GM12875 (cell line): ENCODE measurements around the gene TGFBR3.

Experiments
- H3K4me3 ChIP-seq: one replicate; pipeline ENCODE4 v1.5.1; 2011; ENCODE audit warnings: low read depth, low read length, control low read depth
- CTCF ChIP-seq: IDR thresholded peaks from 2 replicates; pipeline ENCODE4 v1.5.1; 2011; ENCODE audit warnings: low read depth, mild to moderate bottlenecking, control low read depth, inconsistent platforms, low read length, moderate library complexity, borderline replicate concordance; ENCODE audit not compliant: insufficient read depth

Gene TGFBR3

GRCh38 chr1:91745640-91746373 lies 140.1 kb downstream of the TGFBR3 start:
- H3K4me3 ChIP-seq = no peak overlapping the region
- no peak for TF ChIP-seq CTCF

GRCh38 chr1:91744953-91745639 lies 140.9 kb downstream of the TGFBR3 start:
- no peak for TF ChIP-seq CTCF
- H3K4me3 ChIP-seq = no peak overlapping the region

- TF ChIP-seq CTCF = no peak
- H3K4me3 ChIP-seq = no peak overlapping the region
Observed at GRCh38 chr1:91742848-91743292, 143.1 kb downstream of the TGFBR3 start.

- no peak for TF ChIP-seq CTCF
- no peak overlapping the region for H3K4me3 ChIP-seq
Observed at GRCh38 chr1:91741906-91742305, 144.0 kb downstream of the TGFBR3 start.

GRCh38 chr1:91741301-91741700 lies 144.7 kb downstream of the TGFBR3 start:
- no peak for TF ChIP-seq CTCF
- no peak overlapping the region for H3K4me3 ChIP-seq

- no peak overlapping the region for H3K4me3 ChIP-seq
- TF ChIP-seq CTCF = no peak
Observed at GRCh38 chr1:91737650-91738049, 148.3 kb downstream of the TGFBR3 start.
